OCI-LY3 (cell line): ENCODE results near the gene ZSCAN10.
"Not testable (repeated sequence)": the region's sequence is repeated elsewhere in the genome, so short reads cannot be mapped to it uniquely, and the experiment has no call there.

ENCODE experiments used
- H2AFZ ChIP-seq: fragments of 200-600, 300-600 bp; shearing (Covaris generic); 2 replicates; pipeline ENCODE4 v1.6.0; 2014; ENCODE audit warnings: antibody characterized with exemption, low read depth, low read length
- H3K27ac ChIP-seq: fragments of 200-600, 300-600 bp; sonication (generic); 2 replicates; pipeline ENCODE4 v1.5.1; 2014; ENCODE audit warnings: mild to moderate bottlenecking, low read length, moderate library complexity, mixed read lengths
- H3K27me3 ChIP-seq: fragments of 200-600, 300-600 bp; sonication (generic); 2 replicates; pipeline ENCODE4 v1.6.1; 2014; ENCODE audit warnings: low read depth, low read length, mixed read lengths
- H3K36me3 ChIP-seq: fragments of 200-600, 300-600 bp; sonication (generic); replicated peaks from 2 replicates; pipeline ENCODE3; 2014; ENCODE audit warnings: low read depth, low read length, mixed read lengths
- H3K4me1 ChIP-seq: fragments of 300-600, 200-600 bp; sonication (generic); 2 replicates; pipeline ENCODE4 v1.6.1; 2014; ENCODE audit warnings: low read length, mixed read lengths
- H3K4me2 ChIP-seq: fragments of 200-600, 300-600 bp; sonication (generic); 2 replicates; pipeline ENCODE4 v1.6.1; 2014; ENCODE audit warnings: low read length, mixed read lengths
- H3K4me3 ChIP-seq: fragments of 300-600, 200-600 bp; sonication (generic); 2 replicates; pipeline ENCODE4 v1.5.1; 2014; ENCODE audit warnings: antibody characterized with exemption, mild to moderate bottlenecking, low read length, moderate library complexity
- H3K79me2 ChIP-seq: fragments of 300-600, 200-600 bp; shearing (Covaris generic); 2 replicates; pipeline ENCODE4 v1.6.1; 2014; ENCODE audit warnings: mild to moderate bottlenecking, low read length, mixed read lengths
- H3K9ac ChIP-seq: fragments of 300-600, 200-600 bp; shearing (Covaris generic); 2 replicates; pipeline ENCODE4 v1.6.0; 2014; ENCODE audit warnings: mild to moderate bottlenecking, low read length, moderate library complexity
- H3K9me3 ChIP-seq: fragments of 200-600, 300-600 bp; shearing (Covaris generic); 2 replicates; pipeline ENCODE4 v1.6.1; 2014; ENCODE audit warnings: low read length, mixed read lengths; ENCODE audit not compliant: insufficient read depth
- H4K20me1 ChIP-seq: fragments of 200-600, 300-600 bp; sonication (generic); 2 replicates; pipeline ENCODE4 v1.6.1; 2016; ENCODE audit warnings: low read length, mixed read lengths; ENCODE audit not compliant: insufficient read depth
- EZH2phosphoT487 ChIP-seq: fragments of 200-600 bp; shearing (Covaris generic); IDR thresholded peaks from 2 replicates; pipeline ENCODE4 v1.6.1; 2018; ENCODE audit warnings: antibody characterized with exemption, mixed run types, low read depth
- TF ChIP-seq, protein P1 (sequence below): fragments of 200-600, 300-600 bp; sonication (generic); IDR thresholded peaks from 2 replicates; pipeline ENCODE4 v1.5.1; 2014; ENCODE audit warnings: antibody characterized with exemption, low read length, low read depth

The ZSCAN10 gene

DNA sequence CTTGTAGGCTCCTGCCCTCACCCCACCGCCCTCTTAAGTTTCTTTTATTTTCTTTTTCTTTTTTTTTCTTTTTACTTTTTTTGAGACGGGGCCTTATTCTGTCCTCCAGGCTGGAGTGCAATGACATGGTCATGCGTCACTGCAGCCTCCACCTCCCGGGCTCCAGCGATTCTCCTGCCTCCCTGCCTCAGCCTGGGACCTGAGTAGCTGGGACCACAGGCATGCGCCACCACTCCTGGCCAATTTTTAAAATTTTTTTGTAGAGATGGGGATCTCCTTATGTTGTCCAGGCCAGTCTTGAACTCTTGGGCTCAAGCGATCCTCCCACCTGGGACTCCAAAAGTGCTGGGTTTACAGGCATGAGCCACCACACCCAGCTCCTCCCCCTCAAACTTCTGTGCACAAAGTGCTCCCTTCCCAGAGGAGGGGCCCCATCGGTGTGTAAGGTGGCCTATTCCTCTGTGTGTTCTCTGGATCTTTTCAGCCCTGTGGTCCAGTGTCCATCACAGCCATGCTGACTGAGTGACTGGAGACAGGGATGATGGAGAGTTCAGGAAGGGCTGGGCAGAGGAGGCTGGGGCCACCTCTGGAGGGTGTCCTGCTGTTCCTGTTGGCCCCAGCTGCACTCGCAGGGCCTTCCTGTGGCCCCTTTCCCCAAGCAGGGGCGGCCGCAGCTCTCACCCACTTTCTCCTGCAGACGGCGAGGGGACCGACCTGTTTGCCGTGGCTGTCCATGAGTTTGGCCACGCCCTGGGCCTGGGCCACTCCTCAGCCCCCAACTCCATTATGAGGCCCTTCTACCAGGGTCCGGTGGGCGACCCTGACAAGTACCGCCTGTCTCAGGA, 42.5 kb downstream of the ZSCAN10 start:
- no peak overlapping the region for H3K4me2 ChIP-seq
- H3K79me2 ChIP-seq, result no peaks in the 10 kb centered on the region
- no peaks in the 10 kb centered on the region for H3K36me3 ChIP-seq
- TF ChIP-seq, protein P1, sequence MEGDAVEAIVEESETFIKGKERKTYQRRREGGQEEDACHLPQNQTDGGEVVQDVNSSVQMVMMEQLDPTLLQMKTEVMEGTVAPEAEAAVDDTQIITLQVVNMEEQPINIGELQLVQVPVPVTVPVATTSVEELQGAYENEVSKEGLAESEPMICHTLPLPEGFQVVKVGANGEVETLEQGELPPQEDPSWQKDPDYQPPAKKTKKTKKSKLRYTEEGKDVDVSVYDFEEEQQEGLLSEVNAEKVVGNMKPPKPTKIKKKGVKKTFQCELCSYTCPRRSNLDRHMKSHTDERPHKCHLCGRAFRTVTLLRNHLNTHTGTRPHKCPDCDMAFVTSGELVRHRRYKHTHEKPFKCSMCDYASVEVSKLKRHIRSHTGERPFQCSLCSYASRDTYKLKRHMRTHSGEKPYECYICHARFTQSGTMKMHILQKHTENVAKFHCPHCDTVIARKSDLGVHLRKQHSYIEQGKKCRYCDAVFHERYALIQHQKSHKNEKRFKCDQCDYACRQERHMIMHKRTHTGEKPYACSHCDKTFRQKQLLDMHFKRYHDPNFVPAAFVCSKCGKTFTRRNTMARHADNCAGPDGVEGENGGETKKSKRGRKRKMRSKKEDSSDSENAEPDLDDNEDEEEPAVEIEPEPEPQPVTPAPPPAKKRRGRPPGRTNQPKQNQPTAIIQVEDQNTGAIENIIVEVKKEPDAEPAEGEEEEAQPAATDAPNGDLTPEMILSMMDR, result no peak
- no peak for TF ChIP-seq EZH2phosphoT487
- H3K9me3 ChIP-seq, result no peaks in the 10 kb centered on the region
- peaks cover 5% of the 10 kb centered on the region; the same call in 1 of the 2 replicates for H3K27me3 ChIP-seq
- H3K4me3 ChIP-seq, result no peak overlapping the region
- H3K9ac ChIP-seq, result no peak overlapping the region
- 0 out of 2 replicates have a peak, but pooled peaks cover 4% of the 10 kb centered on the region for H4K20me1 ChIP-seq
- peaks cover 6% of the 10 kb centered on the region for H3K4me1 ChIP-seq
- no peak overlapping the region for H2AFZ ChIP-seq
- H3K27ac ChIP-seq, result no peak overlapping the region

GRCh38 chr16:3055734-3056115, 43.4 kb downstream of the ZSCAN10 start:
- not testable (repeated sequence) for H4K20me1 ChIP-seq, H3K27me3 ChIP-seq, H3K4me3 ChIP-seq, H3K4me1 ChIP-seq, H3K27ac ChIP-seq, H3K36me3 ChIP-seq, H3K9ac ChIP-seq, H3K4me2 ChIP-seq, H3K79me2 ChIP-seq, H3K9me3 ChIP-seq, H2AFZ ChIP-seq

DNA sequence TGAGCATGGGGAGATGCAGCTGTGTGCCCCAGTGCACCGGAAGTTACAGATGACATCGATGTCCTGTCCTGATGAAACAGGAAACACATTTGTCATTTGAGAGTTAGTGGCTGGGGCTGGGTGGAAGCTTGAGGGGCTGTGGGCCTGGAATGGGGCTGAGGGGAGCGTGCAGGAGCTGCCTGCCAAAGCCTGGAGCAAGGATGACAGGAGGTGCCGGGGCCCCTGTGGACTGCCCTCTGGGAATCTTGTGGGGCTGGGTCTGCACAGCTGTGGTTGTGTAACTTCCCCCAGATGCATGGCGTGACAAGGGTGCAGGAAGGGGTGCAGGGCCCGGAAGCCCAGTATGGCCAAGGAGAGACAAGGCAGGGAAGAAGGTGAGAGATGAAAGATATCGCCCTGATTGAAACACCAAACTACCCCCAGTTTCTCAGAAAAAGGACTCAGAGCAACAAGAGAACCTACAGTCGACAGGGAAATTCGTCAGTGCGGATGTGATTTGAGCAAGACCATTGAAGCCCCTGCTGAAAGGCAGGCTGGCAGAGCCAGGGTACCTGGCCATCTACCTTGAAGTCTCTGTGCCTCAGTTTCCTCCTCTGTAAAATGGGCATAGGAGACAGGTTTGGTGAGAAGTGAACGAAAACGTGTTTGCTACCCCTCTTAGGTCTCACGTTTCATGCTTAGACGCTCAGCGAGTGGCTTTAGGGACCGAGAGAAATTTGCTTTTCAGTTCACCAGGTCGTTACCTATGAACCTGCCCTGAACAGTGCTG, 43.9 kb downstream of the ZSCAN10 start:
- H3K36me3 ChIP-seq, result no peaks in the 10 kb centered on the region
- no peaks in the 10 kb centered on the region for H3K79me2 ChIP-seq
- no peak overlapping the region for H2AFZ ChIP-seq
- H3K9me3 ChIP-seq, result no peaks in the 10 kb centered on the region
- no peak overlapping the region for H3K9ac ChIP-seq
- H3K27ac ChIP-seq, result no peak overlapping the region
- H3K27me3 ChIP-seq, result peaks cover under 1% of the 10 kb centered on the region; the same call in 1 of the 2 replicates
- no peak overlapping the region for H3K4me2 ChIP-seq
- peaks cover 6% of the 10 kb centered on the region for H3K4me1 ChIP-seq
- H3K4me3 ChIP-seq, result no peak overlapping the region
- TF ChIP-seq, protein P1, result no peak
- no peak for TF ChIP-seq EZH2phosphoT487
- 0 out of 2 replicates have a peak, but pooled peaks cover 4% of the 10 kb centered on the region for H4K20me1 ChIP-seq

DNA sequence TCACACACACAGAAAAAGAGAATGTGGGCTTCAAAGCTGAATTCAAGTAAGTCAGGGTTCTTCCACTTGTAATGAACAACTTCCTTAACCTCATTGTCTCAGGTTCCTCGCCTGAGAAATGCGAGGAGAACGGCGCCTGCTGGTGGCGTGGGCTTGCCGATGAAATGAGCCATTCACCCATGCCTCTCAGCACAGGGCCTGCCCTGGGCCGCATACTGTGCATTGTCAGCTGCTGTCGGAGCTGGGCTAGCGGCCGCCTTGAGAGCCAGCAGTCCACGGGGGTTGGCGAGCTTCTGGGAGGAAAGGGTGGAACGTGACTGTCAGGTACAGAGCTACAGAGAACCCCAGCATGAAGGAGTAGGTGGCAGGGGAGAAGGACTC, 45.8 kb downstream of the ZSCAN10 start:
- H3K79me2 ChIP-seq, H4K20me1 ChIP-seq, H3K4me1 ChIP-seq, H3K27me3 ChIP-seq, H3K9ac ChIP-seq, H3K4me2 ChIP-seq, H3K4me3 ChIP-seq, H3K9me3 ChIP-seq, H3K36me3 ChIP-seq, H3K27ac ChIP-seq, H2AFZ ChIP-seq: not testable (repeated sequence)

- not testable (repeated sequence) for H3K4me1 ChIP-seq, H3K36me3 ChIP-seq, H2AFZ ChIP-seq, H3K79me2 ChIP-seq, H3K9me3 ChIP-seq, H3K27ac ChIP-seq, H3K4me3 ChIP-seq, H4K20me1 ChIP-seq, H3K4me2 ChIP-seq, H3K9ac ChIP-seq, H3K27me3 ChIP-seq
Measured at GRCh38 chr16:3052571-3053329, 46.3 kb downstream of the ZSCAN10 start.
